H9 (cell line): ENCODE data around the gene ZNF609. TPM values are rescaled to one million over a fixed set of nuclear protein-coding genes. Genes with fewer than 3 reads are reported as not detected.
"Not testable (repeated sequence)": the region's sequence is repeated elsewhere in the genome, so short reads cannot be mapped to it uniquely, and the experiment has no call there.

Experiments
- DNase-seq: peaks from one replicate; pipeline ENCODE4 v3.0.0-alpha.2; 2017
- H2AFZ ChIP-seq: one replicate; pipeline ENCODE4 v1.6.1; 2013; ENCODE audit warnings: mild to moderate bottlenecking, low read length, control low read depth, moderate library complexity
- H2AK5ac ChIP-seq: 2 replicates; pipeline ENCODE4 v1.6.1; 2013; ENCODE audit warnings: low read length, control low read depth, mixed read lengths; ENCODE audit not compliant: insufficient read length
- H2BK120ac ChIP-seq: one replicate; pipeline ENCODE4 v1.6.1; 2013; ENCODE audit warnings: low read depth, mild to moderate bottlenecking, low read length, control low read depth, inconsistent platforms; ENCODE audit not compliant: poor library complexity, severe bottlenecking
- H2BK12ac ChIP-seq: 2 replicates; pipeline ENCODE4 v1.6.1; 2013; ENCODE audit warnings: low read length, control low read depth, mixed read lengths, low read depth; ENCODE audit not compliant: insufficient read length
- H2BK15ac ChIP-seq: 2 replicates; pipeline ENCODE4 v1.6.1; 2013; ENCODE audit warnings: low read depth, low read length, control low read depth
- H2BK20ac ChIP-seq: one replicate; pipeline ENCODE4 v1.6.1; 2013; ENCODE audit warnings: low read depth, mild to moderate bottlenecking, low read length, control low read depth, inconsistent platforms; ENCODE audit not compliant: poor library complexity, severe bottlenecking
- H2BK5ac ChIP-seq: 2 replicates; pipeline ENCODE4 v1.6.1; 2013; ENCODE audit warnings: low read length, control low read depth, mixed read lengths; ENCODE audit not compliant: insufficient read length
- H3K14ac ChIP-seq: 2 replicates; pipeline ENCODE4 v1.6.1; 2013; ENCODE audit warnings: low read length, control low read depth; ENCODE audit not compliant: insufficient read depth
- H3K18ac ChIP-seq: 2 replicates; pipeline ENCODE4 v1.6.1; 2013; ENCODE audit warnings: low read depth, mild to moderate bottlenecking, mixed read lengths, low read length, control low read depth; ENCODE audit not compliant: insufficient read length
- H3K23ac ChIP-seq: 2 replicates; pipeline ENCODE4 v1.6.1; 2013; ENCODE audit warnings: low read length, control low read depth, mixed read lengths, low read depth; ENCODE audit not compliant: insufficient read length
- H3K23me2 ChIP-seq: 2 replicates; pipeline ENCODE4 v1.6.1; 2013; ENCODE audit warnings: low read depth, mild to moderate bottlenecking, mixed read lengths, low read length, control low read depth; ENCODE audit not compliant: insufficient read length, poor library complexity, severe bottlenecking
- H3K27ac ChIP-seq: 2 replicates; pipeline ENCODE4 v1.5.1; 2013; ENCODE audit warnings: low read length, control low read depth, mixed read lengths, low read depth; ENCODE audit not compliant: insufficient read length
- H3K27me3 ChIP-seq: 2 replicates; pipeline ENCODE4 v1.6.1; 2013; ENCODE audit warnings: low read length, control low read depth, inconsistent platforms; ENCODE audit not compliant: insufficient read depth
- H3K4ac ChIP-seq: 2 replicates; pipeline ENCODE4 v1.6.1; 2013; ENCODE audit warnings: low read depth, mild to moderate bottlenecking, control low read depth, inconsistent platforms, low read length, moderate library complexity
- H3K4me1 ChIP-seq: 2 replicates; pipeline ENCODE4 v1.6.1; 2013; ENCODE audit warnings: low read length, control low read depth, inconsistent platforms; ENCODE audit not compliant: insufficient read depth
- H3K4me2 ChIP-seq: 2 replicates; pipeline ENCODE4 v1.6.1; 2013; ENCODE audit warnings: low read length, control low read depth, mixed read lengths; ENCODE audit not compliant: insufficient read length, insufficient read depth
- H3K56ac ChIP-seq: 2 replicates; pipeline ENCODE4 v1.6.1; 2013; ENCODE audit warnings: low read depth, mild to moderate bottlenecking, mixed read lengths, low read length, control low read depth; ENCODE audit not compliant: insufficient read length
- H3K79me1 ChIP-seq: 2 replicates; pipeline ENCODE4 v1.6.1; 2013; ENCODE audit warnings: low read depth, mild to moderate bottlenecking, moderate library complexity, low read length, control low read depth, inconsistent platforms; ENCODE audit not compliant: insufficient read depth, poor library complexity, severe bottlenecking
- H3K79me2 ChIP-seq: 2 replicates; pipeline ENCODE4 v1.6.1; 2013; ENCODE audit warnings: low read length, control low read depth, inconsistent platforms; ENCODE audit not compliant: insufficient read depth
- H3K9ac ChIP-seq: 2 replicates; pipeline ENCODE4 v1.6.1; 2013; ENCODE audit warnings: low read length, control low read depth, mixed read lengths; ENCODE audit not compliant: insufficient read length; ENCODE audit errors: extremely low read depth
- H3K9me3 ChIP-seq: one replicate; pipeline ENCODE4 v1.6.1; 2013; ENCODE audit warnings: low read depth, low read length, inconsistent platforms; ENCODE audit not compliant: control insufficient read depth
- H3T11ph ChIP-seq: one replicate; pipeline ENCODE4 v1.6.1; 2013; ENCODE audit warnings: mild to moderate bottlenecking, low read length, control low read depth, inconsistent platforms
- H4K20me1 ChIP-seq: one replicate; pipeline ENCODE4 v1.6.1; 2013; ENCODE audit not compliant: control insufficient read depth, insufficient read length, insufficient read depth
- H4K5ac ChIP-seq: 2 replicates; pipeline ENCODE4 v1.6.1; 2013; ENCODE audit warnings: low read depth, mild to moderate bottlenecking, mixed read lengths, low read length, control low read depth; ENCODE audit not compliant: insufficient read length
- H4K8ac ChIP-seq: replicated peaks from 2 replicates; pipeline ENCODE4 v1.6.1; 2013; ENCODE audit warnings: low read length, control low read depth, mixed read lengths, low read depth; ENCODE audit not compliant: insufficient read length
- H4K91ac ChIP-seq: 2 replicates; pipeline ENCODE4 v1.6.1; 2013; ENCODE audit warnings: low read depth, mild to moderate bottlenecking, moderate library complexity, mixed read lengths, low read length, control low read depth; ENCODE audit not compliant: insufficient read length
- H3K27ac Mint-ChIP-seq, 3 experiments: 2 replicates in 2 of 3; 3 replicates in 1 of 3; pipeline ENCODE4 v1.8.0; 2020 to 2021; ENCODE audit warnings: mixed read lengths in 3 of 3, mild to moderate bottlenecking in 1 of 3, moderate library complexity in 1 of 3
- H3K27me3 Mint-ChIP-seq: 2 replicates; pipeline ENCODE4 v1.8.0; 2021; ENCODE audit warnings: low read depth, mild to moderate bottlenecking, moderate library complexity, mixed read lengths
- H3K36me3 Mint-ChIP-seq, 3 experiments: 2 replicates in 2 of 3; 3 replicates in 1 of 3; pipeline ENCODE4 v1.8.0; 2020 to 2021; ENCODE audit warnings: low read depth in 3 of 3, mixed read lengths in 3 of 3; ENCODE audit not compliant: insufficient read depth in 1 of 3
- H3K4me1 Mint-ChIP-seq, 2 experiments: 2 replicates each; pipeline ENCODE4 v1.8.0; 2020; ENCODE audit warnings: mixed read lengths in 2 of 2
- H3K4me3 Mint-ChIP-seq, 2 experiments: 2 replicates in 1 of 2; 3 replicates in 1 of 2; pipeline ENCODE4 v1.8.0; 2020 to 2021; ENCODE audit warnings: mild to moderate bottlenecking in 2 of 2, mixed read lengths in 2 of 2, moderate library complexity in 1 of 2
- H3K9me3 Mint-ChIP-seq, 2 experiments: 2 replicates in 1 of 2; 3 replicates in 1 of 2; pipeline ENCODE4 v1.8.0; 2020; ENCODE audit warnings: mild to moderate bottlenecking in 2 of 2, mixed read lengths in 2 of 2, moderate library complexity in 1 of 2
- WGBS: extraction: QIAGEN DNeasy Blood & Tissue Kit; methylation state at CpG from one replicate; pipeline ENCODE4 v1.1.7; 2013; ENCODE audit warnings: missing lambda C conversion rate, low lambda C conversion rate, mixed read lengths; ENCODE audit not compliant: insufficient read length; ENCODE audit errors: extremely low coverage; 5-methylcytosine and 5-hydroxymethylcytosine counted together
- total RNA-seq: library from RNA; stranded (reverse); gene quantifications from 2 replicates; pipeline ENCODE4 v1.2.1, GENCODE V29; 2021
- TF ChIP-seq, protein P1 (sequence below): fragments of 200-600 bp; sonication (generic); conservative IDR thresholded peaks from 3 replicates; pipeline ENCODE4 v1.8.0; 2021; ENCODE audit warnings: antibody characterized with exemption, mild to moderate bottlenecking

Gene ZNF609
- total RNA-seq, 1 experiment from 2014 or later: 45.3 TPM

- no peak overlapping the region for H4K8ac ChIP-seq
- H2BK15ac ChIP-seq: no peak overlapping the region
- H2AK5ac ChIP-seq: no peak overlapping the region
- H3K4me1 ChIP-seq: peaks cover 5% of the 10 kb centered on the region
- Mint-ChIP-seq H3K9me3 (no peaks in the 10 kb centered on the region), H3K36me3 (peaks cover 0 to 9% (median 8%) of the 10 kb centered on the region in 3 experiments; a peak in 5 of 7 replicates), H3K4me1 (peaks cover 25 to 34% of the 10 kb centered on the region in 2 experiments), H3K27ac (peak overlapping the region; percentile 55 to 92 (median 82); a peak in 3 of 7 replicates), H3K4me3 (no peak overlapping the region), H3K27me3 (no peaks in the 10 kb centered on the region)
- no peak overlapping the region for H2AFZ ChIP-seq
- TF ChIP-seq, protein P1, sequence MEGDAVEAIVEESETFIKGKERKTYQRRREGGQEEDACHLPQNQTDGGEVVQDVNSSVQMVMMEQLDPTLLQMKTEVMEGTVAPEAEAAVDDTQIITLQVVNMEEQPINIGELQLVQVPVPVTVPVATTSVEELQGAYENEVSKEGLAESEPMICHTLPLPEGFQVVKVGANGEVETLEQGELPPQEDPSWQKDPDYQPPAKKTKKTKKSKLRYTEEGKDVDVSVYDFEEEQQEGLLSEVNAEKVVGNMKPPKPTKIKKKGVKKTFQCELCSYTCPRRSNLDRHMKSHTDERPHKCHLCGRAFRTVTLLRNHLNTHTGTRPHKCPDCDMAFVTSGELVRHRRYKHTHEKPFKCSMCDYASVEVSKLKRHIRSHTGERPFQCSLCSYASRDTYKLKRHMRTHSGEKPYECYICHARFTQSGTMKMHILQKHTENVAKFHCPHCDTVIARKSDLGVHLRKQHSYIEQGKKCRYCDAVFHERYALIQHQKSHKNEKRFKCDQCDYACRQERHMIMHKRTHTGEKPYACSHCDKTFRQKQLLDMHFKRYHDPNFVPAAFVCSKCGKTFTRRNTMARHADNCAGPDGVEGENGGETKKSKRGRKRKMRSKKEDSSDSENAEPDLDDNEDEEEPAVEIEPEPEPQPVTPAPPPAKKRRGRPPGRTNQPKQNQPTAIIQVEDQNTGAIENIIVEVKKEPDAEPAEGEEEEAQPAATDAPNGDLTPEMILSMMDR: peak; percentile 19; the same call in 2 of the 3 replicates
- H2BK12ac ChIP-seq: no peak overlapping the region
- H2BK20ac ChIP-seq: no peak overlapping the region
- no peak overlapping the region for H3K4me2 ChIP-seq
- H3K27me3 ChIP-seq: no peaks in the 10 kb centered on the region
- no peak overlapping the region for H3K4ac ChIP-seq
- no peak overlapping the region for H3K23ac ChIP-seq
- peaks cover 5% of the 10 kb centered on the region for H3K79me1 ChIP-seq
- H2BK5ac ChIP-seq: no peak overlapping the region
- no peak overlapping the region for H2BK120ac ChIP-seq
- H3K23me2 ChIP-seq: no peaks in the 10 kb centered on the region
- no peak for DNase-seq
- H3K14ac ChIP-seq: no peak overlapping the region
- H3K18ac ChIP-seq: no peak overlapping the region
- no peak overlapping the region for H3T11ph ChIP-seq
- no peak overlapping the region for H3K9ac ChIP-seq
- no CpG with 5 or more reads among the region's 3 CpGs for WGBS
- no peak overlapping the region for H3K27ac ChIP-seq
- H4K5ac ChIP-seq: no peak overlapping the region
- H3K79me2 ChIP-seq: no peaks in the 10 kb centered on the region; the same call in 1 of the 2 replicates
- H3K9me3 ChIP-seq: no peaks in the 10 kb centered on the region
- no peak overlapping the region for H3K56ac ChIP-seq
- no peak overlapping the region for H4K91ac ChIP-seq
- H4K20me1 ChIP-seq: no peaks in the 10 kb centered on the region
Measured at GRCh38 chr15:64630396-64631107, 170.2 kb downstream of the ZNF609 start.

DNA sequence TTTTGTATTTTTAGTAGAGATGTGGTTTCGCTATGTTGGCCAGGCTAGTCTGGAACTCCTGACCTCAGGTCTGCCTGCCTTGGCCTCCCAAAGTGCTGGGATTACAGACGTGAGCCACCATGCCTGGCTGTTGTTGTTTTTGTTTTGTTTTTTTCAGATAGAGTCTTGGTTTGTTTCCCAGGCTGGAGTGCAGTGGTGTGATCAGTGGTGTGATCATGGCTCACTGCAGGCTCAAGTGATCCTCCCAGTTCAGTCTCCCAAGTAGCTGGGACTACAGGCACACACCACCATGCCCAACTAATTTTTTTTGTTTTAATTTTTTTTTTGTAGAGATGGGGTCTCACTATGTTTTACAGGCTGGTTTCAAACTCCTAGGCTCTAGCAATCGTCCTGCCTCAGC, 172.3 kb downstream of the ZNF609 start:
- not testable (repeated sequence) for H3K4me2 ChIP-seq, H3K4me1 ChIP-seq, H4K8ac ChIP-seq, H3K23me2 ChIP-seq, H3K4ac ChIP-seq, H3K27ac ChIP-seq, H2BK20ac ChIP-seq, H3K18ac ChIP-seq, H3K4me3 Mint-ChIP-seq, H3K9me3 Mint-ChIP-seq, H3K56ac ChIP-seq, H3K27me3 ChIP-seq, H4K91ac ChIP-seq, H2BK5ac ChIP-seq, H3K9ac ChIP-seq, H3K27me3 Mint-ChIP-seq, H2AFZ ChIP-seq, DNase-seq, H3K79me1 ChIP-seq, H3T11ph ChIP-seq, H3K9me3 ChIP-seq, H4K5ac ChIP-seq, H3K14ac ChIP-seq, H2AK5ac ChIP-seq, H3K79me2 ChIP-seq, H4K20me1 ChIP-seq, H3K23ac ChIP-seq, H2BK15ac ChIP-seq
- no CpG with 5 or more reads among the region's 3 CpGs for WGBS
- H2BK12ac ChIP-seq: peak overlapping the region; percentile 10
- H3K27ac Mint-ChIP-seq: peak overlapping the region in 1 of 3 experiments; percentile 88; a peak in 3 of 7 replicates
- H2BK120ac ChIP-seq: peak overlapping the region; percentile 39
- peaks cover 10 to 19% (median 11%) of the 10 kb centered on the region in 3 experiments for H3K36me3 Mint-ChIP-seq
- peaks cover 40 to 49% of the 10 kb centered on the region in 2 experiments for H3K4me1 Mint-ChIP-seq
